Measurements from ENCODE around the gene LSM14B.

- no peak for TF ChIP-seq TAF1 (IDR thresholded peaks at IDR 0.05; ENCODE audit: borderline replicate concordance, low read depth, low read length)
- no peak for TF ChIP-seq POLR2A (IDR thresholded peaks at IDR 0.05; ENCODE audit: low read depth, low read length)
Measured at GRCh38 chr20:62118113-62119043, 3.9 kb upstream of the LSM14B start.
